ENCODE measurements around the gene LTO1.

LTO1 gene

DNA sequence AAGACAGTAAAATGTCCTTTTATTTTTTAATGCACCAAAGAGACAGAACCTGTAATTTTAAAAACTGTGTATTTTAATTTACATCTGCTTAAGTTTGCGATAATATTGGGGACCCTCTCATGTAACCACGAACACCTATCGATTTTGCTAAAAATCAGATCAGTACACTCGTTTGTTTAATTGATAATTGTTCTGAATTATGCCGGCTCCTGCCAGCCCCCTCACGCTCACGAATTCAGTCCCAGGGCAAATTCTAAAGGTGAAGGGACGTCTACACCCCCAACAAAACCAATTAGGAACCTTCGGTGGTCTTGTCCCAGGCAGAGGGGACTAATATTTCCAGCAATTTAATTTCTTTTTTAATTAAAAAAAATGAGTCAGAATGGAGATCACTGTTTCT is 35.3 kb downstream of the LTO1 start:
- Histone ChIP-seq H3K9ac (ENCODE audit: low read depth, low read length, poor library complexity) (no peak overlapping the region), H3K4ac (ENCODE audit: low read length) (no peak overlapping the region), H2BK5ac (ENCODE audit: low read length) (no peak overlapping the region), H2BK15ac (ENCODE audit: low read length) (no peak overlapping the region), H3K79me1 (ENCODE audit: low read depth, low read length) (peaks cover 19% of the 10 kb centered on the region), H3K14ac (ENCODE audit: low read length) (no peak overlapping the region), H3K4me1 (ENCODE audit: control insufficient read depth in 2 of 2, insufficient read depth in 1 of 2, low read depth in 1 of 2, low read length in 2 of 2) (peaks cover 18 to 28% of the 10 kb centered on the region in 2 donors), H3K4me3 (ENCODE audit: low read length in 2 of 2) (peak overlapping the region; percentile 64 to 65), H3K4me2 (ENCODE audit: insufficient read depth, low read length, poor library complexity, severe bottlenecking) (peak overlapping the region; percentile 92), H3K9me3 (replicated peaks in 1 of 2; ENCODE audit: control insufficient read depth in 2 of 2, insufficient read depth in 1 of 2, low read depth in 1 of 2, low read length in 2 of 2) (peaks cover 0 to 5% of the 10 kb centered on the region in 2 donors), H3K18ac (ENCODE audit: low read length) (no peak overlapping the region), H2AFZ (ENCODE audit: low read length) (peak overlapping the region; percentile 74), H3K27ac (replicated peaks; ENCODE audit: low read length) (no peak overlapping the region), H2AK5ac (ENCODE audit: low read depth, low read length) (no peak overlapping the region), H2BK120ac (ENCODE audit: low read depth, low read length) (no peak overlapping the region), H3K23ac (ENCODE audit: low read depth, low read length, poor library complexity) (no peak overlapping the region), H3K27me3 (ENCODE audit: control insufficient read depth in 3 of 3, insufficient read depth in 3 of 3, low read depth in 1 of 3, low read length in 3 of 3) (peaks cover 0 to 51% (median 8%) of the 10 kb centered on the region in 3 experiments), H2BK12ac (ENCODE audit: low read length) (no peak overlapping the region), H4K8ac (ENCODE audit: low read depth, low read length) (no peak overlapping the region), H3K36me3 (replicated peaks in 1 of 2; ENCODE audit: control insufficient read depth in 2 of 2, insufficient read depth in 2 of 2, low read length in 2 of 2) (peaks cover 11 to 13% of the 10 kb centered on the region in 2 donors), H4K91ac (ENCODE audit: low read depth, low read length, poor library complexity) (no peak overlapping the region)
- no CpG with 5 or more reads among the region's 9 CpGs for WGBS, 2 donors (ENCODE audit: extremely low coverage in 2 of 2, insufficient read length in 2 of 2, insufficient replicate concordance in 1 of 2)
- DNase-seq (ENCODE audit: low spot score), result no peak

DNA sequence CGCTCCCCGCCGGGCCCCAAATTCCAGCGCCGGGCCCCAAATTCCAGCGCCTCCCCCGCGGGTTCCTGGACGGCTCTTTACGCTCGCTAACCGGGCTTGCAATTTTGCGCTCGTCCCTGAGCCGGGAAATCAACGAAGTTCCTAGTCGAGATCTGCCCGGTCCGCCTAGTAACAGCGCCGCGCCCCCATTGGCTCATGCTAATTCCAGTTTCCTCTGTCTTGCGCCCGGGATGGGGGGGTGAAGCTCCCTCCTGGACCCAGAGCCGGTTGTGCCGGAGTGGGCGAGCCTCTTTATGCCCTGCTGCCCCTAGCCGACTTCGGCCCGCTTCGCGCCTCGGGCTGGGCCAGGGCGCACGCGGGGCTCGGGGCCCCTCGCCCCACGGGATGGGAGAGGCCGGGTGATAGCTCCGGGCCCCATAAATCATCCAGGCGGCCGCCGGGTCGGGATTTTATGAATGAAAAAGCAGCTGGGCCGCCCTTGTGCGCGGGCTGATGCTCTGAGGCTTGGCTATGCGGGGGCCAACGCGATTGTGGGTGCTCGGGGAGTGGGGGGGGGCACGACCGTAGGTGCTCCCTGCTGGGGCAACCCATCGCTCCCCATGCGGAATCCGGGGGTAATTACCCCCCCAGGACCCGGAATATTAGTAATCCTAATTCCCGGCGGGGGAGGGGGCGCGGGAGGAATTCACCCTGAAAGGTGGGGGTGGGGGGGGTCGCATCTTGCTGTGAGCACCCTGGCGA is 36.0 kb downstream of the LTO1 start:
- Histone ChIP-seq H2BK120ac (ENCODE audit: low read depth, low read length) (peak overlapping the region; percentile 96), H3K4me2 (ENCODE audit: insufficient read depth, low read length, poor library complexity, severe bottlenecking) (peak overlapping the region; percentile 98), H3K23ac (ENCODE audit: low read depth, low read length, poor library complexity) (peak overlapping the region; percentile 63), H3K36me3 (replicated peaks in 1 of 2; ENCODE audit: control insufficient read depth in 2 of 2, insufficient read depth in 2 of 2, low read length in 2 of 2) (peaks cover 4 to 7% of the 10 kb centered on the region in 2 donors), H2BK5ac (ENCODE audit: low read length) (peak overlapping the region; percentile 87), H3K9ac (ENCODE audit: low read depth, low read length, poor library complexity) (peak overlapping the region; percentile 76), H2BK15ac (ENCODE audit: low read length) (peak overlapping the region; percentile 88), H3K9me3 (replicated peaks in 1 of 2; ENCODE audit: control insufficient read depth in 2 of 2, insufficient read depth in 1 of 2, low read depth in 1 of 2, low read length in 2 of 2) (peaks cover 0 to 5% of the 10 kb centered on the region in 2 donors), H3K4ac (ENCODE audit: low read length) (peak overlapping the region; percentile 72), H3K4me1 (ENCODE audit: control insufficient read depth in 2 of 2, insufficient read depth in 1 of 2, low read depth in 1 of 2, low read length in 2 of 2) (peaks cover 22 to 31% of the 10 kb centered on the region in 2 donors), H3K18ac (ENCODE audit: low read length) (peak overlapping the region; percentile 98), H2BK12ac (ENCODE audit: low read length) (peak overlapping the region; percentile 36), H2AFZ (ENCODE audit: low read length) (peak overlapping the region; percentile 96), H3K14ac (ENCODE audit: low read length) (no peak overlapping the region), H2AK5ac (ENCODE audit: low read depth, low read length) (peak overlapping the region; percentile 99), H3K27ac (replicated peaks; ENCODE audit: low read length) (peak overlapping the region; percentile 89), H3K4me3 (ENCODE audit: low read length in 2 of 2) (peak overlapping the region; percentile 65 to 78), H3K27me3 (ENCODE audit: control insufficient read depth in 3 of 3, insufficient read depth in 3 of 3, low read depth in 1 of 3, low read length in 3 of 3) (peaks cover 0 to 58% (median 8%) of the 10 kb centered on the region in 3 experiments), H3K79me1 (ENCODE audit: low read depth, low read length) (peaks cover 14% of the 10 kb centered on the region), H4K91ac (ENCODE audit: low read depth, low read length, poor library complexity) (no peak overlapping the region), H4K8ac (ENCODE audit: low read depth, low read length) (no peak overlapping the region)
- no CpG with 5 or more reads among the region's 64 CpGs for WGBS, 2 donors (ENCODE audit: extremely low coverage in 2 of 2, insufficient read length in 2 of 2, insufficient replicate concordance in 1 of 2)
- peak; percentile 95 for DNase-seq (ENCODE audit: low spot score)

DNA sequence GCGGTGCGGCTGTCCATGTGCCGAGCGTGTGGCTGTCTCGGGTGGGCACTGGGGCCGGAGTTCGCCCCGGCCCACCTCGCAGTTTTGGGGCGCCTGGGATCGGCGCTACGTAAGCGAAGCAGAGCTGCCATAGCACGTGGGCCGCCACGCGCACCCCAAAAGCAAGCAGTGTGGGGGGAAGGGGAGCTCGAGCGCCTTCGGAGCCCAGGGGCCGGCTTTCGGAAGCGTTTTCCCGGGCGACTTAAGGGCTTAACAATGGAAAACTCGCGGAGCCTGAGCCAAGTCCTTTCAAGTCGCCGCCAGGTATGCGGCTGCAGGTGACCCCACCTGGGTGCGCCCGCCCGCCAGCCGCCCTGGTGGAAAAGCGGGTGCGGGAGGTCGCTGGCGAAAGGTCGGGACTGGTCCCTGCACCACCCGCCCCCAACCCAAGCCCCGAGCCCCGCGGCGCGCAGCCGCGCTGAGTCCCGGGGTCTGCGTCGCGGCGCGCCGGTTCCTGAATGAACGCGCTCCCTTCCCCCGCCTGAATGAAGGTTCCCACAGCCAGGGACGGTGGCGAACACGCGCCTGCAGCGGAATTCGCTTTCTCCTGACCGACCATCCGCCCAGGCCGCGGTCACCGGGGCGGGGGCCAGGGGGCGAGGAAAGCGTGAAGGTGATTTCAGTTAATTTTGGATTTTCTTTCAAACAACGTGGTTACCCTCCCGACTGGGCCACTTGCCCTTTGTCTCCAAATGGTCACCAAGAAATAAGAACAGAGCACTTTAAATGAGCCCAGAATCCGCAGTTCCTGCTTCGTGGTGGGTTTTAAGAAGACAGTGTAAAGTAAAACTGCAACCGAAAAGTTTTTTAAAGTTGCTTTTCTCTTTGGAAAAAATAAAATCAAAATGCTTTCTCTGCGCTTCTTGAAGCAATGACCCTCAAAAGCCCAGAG is 36.9 kb downstream of the LTO1 start:
- peak overlapping the region; percentile 97 for H2BK15ac ChIP-seq (ENCODE audit: low read length)
- H3K4me1 ChIP-seq (ENCODE audit: control insufficient read depth in 2 of 2, insufficient read depth in 1 of 2, low read depth in 1 of 2, low read length in 2 of 2), result peaks cover 19 to 26% of the 10 kb centered on the region in 2 donors
- peak overlapping the region; percentile 80 for H2BK12ac ChIP-seq (ENCODE audit: low read length)
- H3K4ac ChIP-seq (ENCODE audit: low read length), result no peak overlapping the region
- peak overlapping the region; percentile 98 for H2BK120ac ChIP-seq (ENCODE audit: low read depth, low read length)
- peak overlapping the region; percentile 48 for H4K8ac ChIP-seq (ENCODE audit: low read depth, low read length)
- H3K79me1 ChIP-seq (ENCODE audit: low read depth, low read length), result peaks cover 9% of the 10 kb centered on the region
- peaks cover 0 to 5% of the 10 kb centered on the region in 2 donors for H3K9me3 ChIP-seq (replicated peaks in 1 of 2; ENCODE audit: control insufficient read depth in 2 of 2, insufficient read depth in 1 of 2, low read depth in 1 of 2, low read length in 2 of 2)
- H3K27ac ChIP-seq (replicated peaks; ENCODE audit: low read length), result peak overlapping the region; percentile 78
- peak overlapping the region; percentile 98 for H3K4me2 ChIP-seq (ENCODE audit: insufficient read depth, low read length, poor library complexity, severe bottlenecking)
- DNase-seq (ENCODE audit: low spot score), result peak; percentile 77
- peaks cover 0 to 61% (median 8%) of the 10 kb centered on the region in 3 experiments for H3K27me3 ChIP-seq (ENCODE audit: control insufficient read depth in 3 of 3, insufficient read depth in 3 of 3, low read depth in 1 of 3, low read length in 3 of 3)
- WGBS, 2 donors (ENCODE audit: extremely low coverage in 2 of 2, insufficient read length in 2 of 2, insufficient replicate concordance in 1 of 2), result no CpG with 5 or more reads among the region's 78 CpGs
- H3K36me3 ChIP-seq (replicated peaks in 1 of 2; ENCODE audit: control insufficient read depth in 2 of 2, insufficient read depth in 2 of 2, low read length in 2 of 2), result no peaks in the 10 kb centered on the region
- H3K4me3 ChIP-seq (ENCODE audit: low read length in 2 of 2), result peak overlapping the region; percentile 65 to 74
- no peak overlapping the region for H3K14ac ChIP-seq (ENCODE audit: low read length)
- peak overlapping the region; percentile 98 for H3K18ac ChIP-seq (ENCODE audit: low read length)
- H2AFZ ChIP-seq (ENCODE audit: low read length), result peak overlapping the region; percentile 96
- peak overlapping the region; percentile 83 for H3K9ac ChIP-seq (ENCODE audit: low read depth, low read length, poor library complexity)
- peak overlapping the region; percentile 95 for H4K91ac ChIP-seq (ENCODE audit: low read depth, low read length, poor library complexity)
- peak overlapping the region; percentile 82 for H3K23ac ChIP-seq (ENCODE audit: low read depth, low read length, poor library complexity)
- H2AK5ac ChIP-seq (ENCODE audit: low read depth, low read length), result peak overlapping the region; percentile 97
- H2BK5ac ChIP-seq (ENCODE audit: low read length), result peak overlapping the region; percentile 87

All from neuronal stem cell (in vitro differentiated cells).